Effector memory CD4-positive, alpha-beta T cell (primary cell): ENCODE measurements around the gene YAF2.
A peak's percentile ranks its signal among the peaks of the same experiment; 100 is the strongest.

Experiments
- DNase-seq, 3 donors: peaks; one replicate each; pipeline ENCODE4 v3.0.0-alpha.2; 2020
- H3K27ac ChIP-seq: 2 replicates; pipeline ENCODE4 v1.7.0; 2013; ENCODE audit warnings: mild to moderate bottlenecking, low read length, moderate library complexity; ENCODE audit not compliant: insufficient read depth, poor library complexity, severe bottlenecking
- H3K27me3 ChIP-seq: replicated peaks from 2 replicates; pipeline ENCODE4 v1.7.0; 2013; ENCODE audit warnings: mild to moderate bottlenecking, low read length; ENCODE audit not compliant: insufficient read depth, control insufficient read depth, poor library complexity, severe bottlenecking
- H3K36me3 ChIP-seq: 2 replicates; pipeline ENCODE4 v1.7.0; 2013; ENCODE audit warnings: mild to moderate bottlenecking, low read length, moderate library complexity; ENCODE audit not compliant: control insufficient read depth, insufficient read depth
- H3K4me1 ChIP-seq: 2 replicates; pipeline ENCODE4 v1.7.0; 2013; ENCODE audit warnings: low read length, mild to moderate bottlenecking; ENCODE audit not compliant: control insufficient read depth, insufficient read depth, poor library complexity, severe bottlenecking
- H3K4me3 ChIP-seq: 2 replicates; pipeline ENCODE4 v1.7.0; 2013; ENCODE audit warnings: low read length, low read depth, mild to moderate bottlenecking; ENCODE audit not compliant: insufficient read depth, poor library complexity, severe bottlenecking
- H3K9me3 ChIP-seq: 2 replicates; pipeline ENCODE4 v1.7.0; 2013; ENCODE audit warnings: mild to moderate bottlenecking, low read length, moderate library complexity; ENCODE audit not compliant: control insufficient read depth

The YAF2 gene

DNA sequence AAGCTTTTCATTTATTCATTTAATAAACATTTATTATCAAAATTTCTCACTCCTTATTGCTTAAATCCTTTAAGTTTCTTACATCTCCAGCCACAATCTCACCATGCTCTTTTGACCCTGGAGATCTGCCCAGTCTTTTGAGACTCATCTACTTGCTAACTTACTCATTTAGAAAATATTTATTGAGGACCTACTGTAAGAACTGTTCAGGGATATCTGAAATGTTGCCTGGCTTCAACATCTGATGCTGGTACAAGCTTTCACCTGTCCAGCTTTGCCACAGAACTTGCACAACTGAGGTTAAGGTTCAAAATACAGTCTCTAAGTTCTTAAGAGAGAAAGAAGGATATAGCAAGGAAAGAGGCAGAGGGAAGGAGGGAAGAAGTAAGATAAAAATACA is 75.9 kb downstream of the YAF2 start:
- Histone ChIP-seq H3K27ac (no peak overlapping the region), H3K4me3 (no peak overlapping the region), H3K4me1 (no peaks in the 10 kb centered on the region), H3K27me3 (no peaks in the 10 kb centered on the region), H3K36me3 (peaks cover 4% of the 10 kb centered on the region), H3K9me3 (no peaks in the 10 kb centered on the region)
- no peak for DNase-seq

DNA sequence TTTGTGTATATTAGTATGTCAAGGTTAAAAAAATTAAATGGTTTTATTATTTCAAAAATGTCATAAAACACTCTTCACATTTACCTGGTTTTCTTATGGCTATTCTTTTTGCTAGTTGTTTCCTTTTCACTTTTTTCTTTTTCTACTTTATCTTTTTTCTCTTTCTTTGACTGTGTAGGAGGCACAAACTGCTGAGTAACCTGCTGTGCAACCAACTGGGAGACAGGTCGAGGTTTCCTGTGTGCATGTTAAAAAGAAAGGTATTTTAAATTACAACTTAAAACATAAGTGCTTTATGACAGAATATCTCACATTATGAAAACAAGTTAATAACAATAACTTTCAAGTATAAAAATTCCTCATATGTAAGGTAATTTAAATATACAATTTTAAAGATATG is 76.5 kb downstream of the YAF2 start:
- H3K9me3 ChIP-seq = no peaks in the 10 kb centered on the region
- no peak overlapping the region for H3K27ac ChIP-seq
- DNase-seq = no peak
- no peaks in the 10 kb centered on the region for H3K27me3 ChIP-seq
- peaks cover 4% of the 10 kb centered on the region for H3K36me3 ChIP-seq
- no peaks in the 10 kb centered on the region for H3K4me1 ChIP-seq
- H3K4me3 ChIP-seq = no peak overlapping the region

DNA sequence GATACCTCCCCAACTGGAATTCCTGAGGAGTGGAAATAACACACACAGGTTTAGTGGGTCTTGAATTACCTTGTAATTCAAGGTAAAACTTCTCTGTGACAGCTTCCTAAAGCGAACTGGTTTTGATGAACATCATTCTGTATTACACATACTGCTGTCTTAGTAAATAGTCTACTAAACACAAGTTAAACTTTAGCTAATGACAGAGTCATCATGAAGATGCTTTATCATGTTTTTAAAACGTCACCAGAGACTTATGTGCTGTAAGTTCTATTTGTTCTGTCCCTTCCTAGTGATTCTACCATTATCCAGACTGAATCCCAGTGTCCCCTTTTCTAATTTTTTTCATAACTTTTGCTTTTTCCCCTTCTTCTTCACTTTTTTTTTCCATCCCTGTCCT is 81.8 kb downstream of the YAF2 start:
- H3K27ac ChIP-seq = no peak overlapping the region
- H3K4me1 ChIP-seq = no peaks in the 10 kb centered on the region
- no peaks in the 10 kb centered on the region for H3K9me3 ChIP-seq

DNA sequence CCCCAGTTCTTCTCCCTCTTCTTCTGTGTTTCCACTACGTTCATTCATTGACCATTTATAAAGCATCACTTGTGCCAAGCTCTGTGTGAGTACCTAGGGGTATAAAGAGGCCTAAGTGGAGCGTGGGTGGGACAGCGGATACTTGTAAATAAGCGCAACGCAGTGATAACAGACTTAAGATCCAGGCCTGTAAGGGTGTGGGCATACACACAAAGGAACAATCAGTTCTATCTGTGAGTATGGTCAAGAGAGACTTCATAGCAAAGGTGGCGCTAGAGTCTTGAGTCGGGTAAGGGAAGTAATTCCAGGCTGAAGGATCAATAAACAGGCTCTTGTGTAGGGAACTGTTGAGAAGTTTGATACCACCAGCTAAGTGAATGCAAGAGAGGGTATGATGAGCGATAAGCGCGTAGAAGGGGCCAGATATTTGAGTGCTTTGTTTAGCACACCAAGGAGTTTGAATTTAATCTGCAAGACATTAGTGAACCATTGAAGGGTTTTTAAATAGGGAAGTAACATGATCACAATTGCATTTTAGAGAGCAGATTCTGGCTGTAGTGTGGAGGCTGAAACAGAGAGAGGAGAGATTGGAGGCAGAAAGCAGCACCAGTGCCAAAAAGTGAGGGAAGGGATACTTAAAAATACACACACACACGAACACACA is 92.4 kb downstream of the YAF2 start:
- H3K4me1 ChIP-seq = peaks cover 15% of the 10 kb centered on the region
- H3K27me3 ChIP-seq = no peaks in the 10 kb centered on the region
- no peaks in the 10 kb centered on the region for H3K36me3 ChIP-seq
- peak overlapping the region; percentile 87 for H3K4me3 ChIP-seq
- DNase-seq = no peak
- no peaks in the 10 kb centered on the region for H3K9me3 ChIP-seq
- H3K27ac ChIP-seq = peak overlapping the region; percentile 53

More for the DNA sequence above, 81.8 kb downstream of the YAF2 start:
- H3K4me3 ChIP-seq = no peak overlapping the region
- H3K27me3 ChIP-seq = no peaks in the 10 kb centered on the region
- peaks cover 4% of the 10 kb centered on the region for H3K36me3 ChIP-seq
- DNase-seq = no peak

DNA sequence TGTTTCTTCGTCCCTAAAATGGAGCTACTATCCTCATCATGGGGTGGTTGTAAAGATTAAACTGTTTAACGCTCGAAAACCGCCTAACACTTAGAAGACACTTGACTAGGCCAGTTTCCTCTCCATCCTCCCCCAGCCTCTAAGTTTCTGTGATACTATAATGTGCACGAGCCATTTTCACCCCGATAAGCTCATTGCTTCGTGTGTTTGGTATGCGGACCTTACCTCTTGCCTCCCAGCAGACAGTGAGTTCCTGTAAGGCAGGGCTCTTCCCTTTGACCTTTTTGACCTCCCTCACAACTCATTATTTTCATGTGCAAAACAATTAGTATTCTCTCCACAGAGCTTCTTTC is 92.9 kb downstream of the YAF2 start:
- no peaks in the 10 kb centered on the region for H3K9me3 ChIP-seq
- peak overlapping the region; percentile 53 for H3K27ac ChIP-seq
- H3K36me3 ChIP-seq = no peaks in the 10 kb centered on the region
- no peaks in the 10 kb centered on the region for H3K27me3 ChIP-seq
- DNase-seq = no peak
- peaks cover 15% of the 10 kb centered on the region for H3K4me1 ChIP-seq
- H3K4me3 ChIP-seq = peak overlapping the region; percentile 87

DNA sequence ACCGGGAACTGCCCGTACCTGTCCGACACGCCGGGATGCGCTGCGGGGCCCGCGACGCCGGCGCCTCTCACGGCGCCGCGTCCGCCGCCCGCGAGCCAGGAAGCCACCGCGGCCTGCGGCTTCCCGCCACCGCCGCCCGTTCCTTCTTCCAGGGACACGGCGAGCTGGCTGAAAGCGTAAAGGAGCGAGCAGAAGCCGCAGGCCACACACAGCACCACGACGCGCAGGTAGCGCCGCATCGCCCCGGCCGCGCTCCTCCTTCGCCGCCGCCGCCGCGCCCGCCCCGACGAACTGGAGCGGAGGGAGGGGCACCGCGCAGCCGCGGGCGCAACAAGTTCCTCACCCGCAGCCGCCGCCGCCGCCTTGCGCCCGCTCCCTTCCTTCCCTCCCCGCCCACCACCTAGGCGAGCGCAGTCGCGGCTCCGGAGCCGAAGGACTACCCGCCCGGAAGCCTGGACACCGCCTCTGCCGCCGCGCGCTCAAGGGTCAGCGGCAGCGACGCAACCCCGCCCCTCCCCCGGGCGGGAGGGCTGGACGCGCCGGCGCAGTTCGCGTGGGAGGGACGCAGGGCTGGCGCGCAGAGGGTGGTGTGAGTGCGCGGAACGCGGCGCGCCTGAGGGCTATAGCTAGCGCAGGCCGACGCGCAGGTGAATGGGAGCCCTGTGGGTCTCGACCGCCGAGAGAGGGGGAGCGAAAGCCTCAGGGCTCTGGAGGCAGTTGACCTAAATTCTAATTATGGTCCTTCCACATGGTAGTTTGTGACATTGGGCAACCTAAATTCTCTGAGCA is 93.4 kb downstream of the YAF2 start, which contains the start of gene GXYLT1:
Gene GXYLT1 (minus strand): TSS at position 467 of the 789 bp plus-strand sequence. CDS start 228 bp downstream, at position 239.
- Histone ChIP-seq H3K27me3 (no peaks in the 10 kb centered on the region), H3K4me1 (peaks cover 15% of the 10 kb centered on the region), H3K27ac (peak within 1 kb of the TSS; percentile 53), H3K9me3 (no peaks in the 10 kb centered on the region), H3K36me3 (no peaks in the 10 kb centered on the region), H3K4me3 (peak within 1 kb of the TSS; percentile 87)
- peak; percentile 66 to 74 (median 68) for DNase-seq

DNA sequence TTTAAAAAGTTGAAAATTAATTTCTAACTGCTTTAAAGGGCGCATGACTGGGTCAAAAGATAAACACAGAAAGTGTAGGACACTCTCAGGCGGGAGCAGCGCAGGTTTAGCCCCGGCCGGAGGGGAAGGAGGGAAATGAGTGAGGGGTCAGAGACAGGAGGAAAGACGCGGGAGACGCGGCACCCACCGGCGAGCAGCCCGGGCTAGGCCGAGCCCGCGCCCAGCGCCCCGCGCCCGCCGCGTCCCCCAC is 94.0 kb downstream of the YAF2 start:
- no peaks in the 10 kb centered on the region for H3K9me3 ChIP-seq
- no peaks in the 10 kb centered on the region for H3K36me3 ChIP-seq
- peaks cover 15% of the 10 kb centered on the region for H3K4me1 ChIP-seq
- no peak for DNase-seq
- H3K4me3 ChIP-seq = peak overlapping the region; percentile 87
- no peaks in the 10 kb centered on the region for H3K27me3 ChIP-seq
- H3K27ac ChIP-seq = peak overlapping the region; percentile 53

DNA sequence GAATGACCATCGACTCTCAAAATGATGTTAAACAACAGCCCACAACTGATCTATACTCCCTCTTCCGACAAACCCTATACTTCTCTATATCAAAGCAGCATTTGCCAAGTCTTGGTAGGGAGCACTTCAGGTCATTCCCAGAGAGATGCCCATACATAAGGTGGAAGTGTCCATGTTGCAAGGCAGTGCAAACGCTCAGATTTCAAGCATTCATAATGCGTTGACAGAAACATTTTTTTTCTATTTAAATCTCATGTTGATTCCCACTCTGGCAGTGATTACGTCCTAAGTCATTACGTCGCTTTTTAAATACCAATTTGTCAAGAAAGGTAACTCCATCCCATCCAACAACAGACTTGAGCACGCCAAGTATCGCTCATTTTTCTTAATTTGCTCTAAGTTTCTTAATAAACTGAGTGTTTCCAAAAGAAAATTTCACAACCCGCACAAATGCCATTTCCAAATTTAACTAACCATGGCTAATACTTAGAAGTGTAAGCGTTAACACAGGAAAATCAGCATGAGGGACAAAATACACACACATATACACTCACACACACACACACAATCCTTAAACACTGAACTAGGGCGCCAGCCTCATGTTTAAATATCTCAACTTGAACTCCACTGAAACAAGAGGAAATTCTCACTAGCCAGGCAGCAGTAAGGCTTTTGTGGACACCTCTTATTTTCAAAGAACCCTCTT is 94.4 kb downstream of the YAF2 start:
- Histone ChIP-seq H3K27me3 (no peaks in the 10 kb centered on the region), H3K4me3 (peak overlapping the region; percentile 87), H3K4me1 (peaks cover 15% of the 10 kb centered on the region), H3K27ac (peak overlapping the region; percentile 53), H3K9me3 (no peaks in the 10 kb centered on the region), H3K36me3 (no peaks in the 10 kb centered on the region)
- DNase-seq = no peak

DNA sequence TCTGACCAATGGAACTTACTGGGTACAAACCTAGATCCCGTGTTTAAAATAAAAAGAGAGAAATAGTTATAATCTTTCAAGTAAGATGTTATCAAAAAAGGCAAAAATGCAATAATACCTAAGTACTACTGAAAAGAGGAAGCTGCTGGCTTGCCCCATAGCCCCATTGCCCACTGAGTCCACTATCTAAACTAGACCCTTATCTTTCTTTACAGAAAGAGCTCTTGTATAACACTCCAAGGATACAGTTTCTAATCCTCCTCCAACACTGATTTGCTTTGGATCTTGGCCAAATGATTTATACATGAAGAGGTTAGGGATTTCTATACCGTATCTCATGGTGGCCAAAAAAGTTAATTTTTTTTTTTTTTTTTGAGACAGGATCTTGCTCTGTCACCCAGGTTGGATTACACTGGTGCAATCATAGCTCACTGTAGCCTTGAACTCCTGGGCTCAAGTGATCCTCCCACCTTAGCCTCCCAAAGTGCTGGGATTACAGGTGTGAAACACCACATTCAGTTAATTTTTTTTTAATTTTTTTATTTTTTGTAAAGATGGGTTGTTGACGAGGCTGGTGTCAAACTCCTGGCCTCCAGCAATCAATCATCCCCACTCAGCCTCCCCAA is 96.0 kb downstream of the YAF2 start:
- no peaks in the 10 kb centered on the region for H3K9me3 ChIP-seq
- H3K36me3 ChIP-seq = no peaks in the 10 kb centered on the region
- peaks cover 15% of the 10 kb centered on the region for H3K4me1 ChIP-seq
- H3K27me3 ChIP-seq = no peaks in the 10 kb centered on the region
- no peak overlapping the region for H3K4me3 ChIP-seq
- no peak overlapping the region for H3K27ac ChIP-seq
- no peak for DNase-seq

DNA sequence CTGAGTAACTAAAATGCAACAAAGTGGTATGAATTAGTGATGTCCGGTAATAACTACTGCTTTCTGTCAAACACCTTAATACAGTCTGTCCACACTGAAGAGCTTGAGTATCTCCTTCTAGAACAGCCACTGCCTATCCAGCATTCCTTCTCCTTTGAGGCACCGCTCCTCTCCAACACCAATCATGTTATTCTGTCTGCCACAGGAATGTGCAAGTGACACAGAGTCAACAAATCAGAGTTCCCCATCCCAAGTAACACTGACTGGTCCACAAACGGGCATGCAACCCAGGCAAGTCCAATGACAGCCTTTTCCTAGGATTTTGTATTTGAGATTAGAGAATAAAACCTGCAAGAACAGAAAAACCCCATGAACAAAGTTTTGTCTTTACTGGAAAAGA is 97.1 kb downstream of the YAF2 start:
- no peak for DNase-seq
- H3K4me3 ChIP-seq = no peak overlapping the region
- no peak overlapping the region for H3K27ac ChIP-seq

More for the DNA sequence above, 97.1 kb downstream of the YAF2 start:
- Histone ChIP-seq H3K36me3 (no peaks in the 10 kb centered on the region), H3K9me3 (no peaks in the 10 kb centered on the region), H3K4me1 (peaks cover 15% of the 10 kb centered on the region), H3K27me3 (no peaks in the 10 kb centered on the region)
